Upper lobe of right lung (tissue), 1 donor: Measurements from ENCODE around the gene CD40LG. TPM values are rescaled to one million over a fixed set of nuclear protein-coding genes. Genes with fewer than 3 reads are reported as not detected.

Experiments
- ATAC-seq: fragments of 200-7000 bp; cut with Tn5 transposase; one replicate; pipeline ENCODE4 v1.9.1; 2020; ENCODE audit warnings: mild to moderate bottlenecking, moderate library complexity
- DNase-seq: peaks from one replicate; pipeline ENCODE4 v3.0.0-alpha.2; 2020
- H3K27ac ChIP-seq: fragments of 200-600 bp; one replicate; pipeline ENCODE4 v1.8.0; 2022
- H3K27me3 ChIP-seq: fragments of 200-600 bp; one replicate; pipeline ENCODE4 v1.8.0; 2022; ENCODE audit warnings: mild to moderate bottlenecking
- H3K36me3 ChIP-seq: fragments of 200-600 bp; one replicate; pipeline ENCODE4 v1.8.0; 2022
- H3K4me1 ChIP-seq: fragments of 200-600 bp; one replicate; pipeline ENCODE4 v1.8.0; 2022
- H3K4me3 ChIP-seq: fragments of 200-600 bp; one replicate; pipeline ENCODE4 v1.8.0; 2022; ENCODE audit warnings: mild to moderate bottlenecking
- H3K9me3 ChIP-seq: fragments of 200-600 bp; one replicate; pipeline ENCODE4 v1.8.0; 2022
- intact Hi-C: fragments of 100-400 bp; cut with DNase I; formaldehyde crosslinking; loops from one replicate; pipeline ENCODE4 v1.11.0; 2022
- total RNA-seq: library from RNA; stranded (reverse); fragmentation: NEBNext Ultra II Directional; extraction: Animal tissue kit (Norgen Biotek cat#: 25700); gene quantifications from one replicate; pipeline ENCODE4 v1.2.1, GENCODE V29; 2021
- TF ChIP-seq, protein P1 (sequence below): fragments of 200-600 bp; IDR thresholded peaks from one replicate; pipeline ENCODE4 v1.8.0; 2022; ENCODE audit warnings: antibody characterized with exemption
- donor health status: DM: no; HTN: yes; CAD: no; lungs with severe emphysema.

Gene CD40LG
- total RNA-seq, 1 donor from 2014 or later = 1.6 TPM

DNA sequence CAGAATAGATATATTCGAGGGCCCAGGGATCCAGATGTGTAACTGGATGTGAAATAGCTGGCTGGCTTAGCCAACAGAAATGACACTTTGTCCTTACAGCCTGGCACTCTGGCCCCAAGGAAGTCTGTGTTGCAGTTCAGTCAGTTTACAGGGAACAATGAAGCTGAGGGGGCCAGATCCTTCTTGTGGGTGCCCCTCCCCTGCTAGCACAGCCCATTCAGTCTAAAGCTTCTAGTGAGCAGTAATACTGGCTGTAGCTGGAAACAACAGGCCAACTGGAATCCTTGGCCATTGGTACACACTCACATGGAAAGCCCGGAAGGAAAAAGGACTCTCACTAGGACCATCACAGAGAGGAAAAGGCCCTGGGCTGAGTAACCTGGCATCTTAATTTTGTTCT lies 22.7 kb upstream of the CD40LG start:
- H3K27ac ChIP-seq = no peak overlapping the region
- ATAC-seq = no peak
- no peaks in the 10 kb centered on the region for H3K9me3 ChIP-seq
- no peaks in the 10 kb centered on the region for H3K4me1 ChIP-seq
- DNase-seq = no peak
- H3K36me3 ChIP-seq = no peaks in the 10 kb centered on the region
- no peak overlapping the region for H3K4me3 ChIP-seq
- TF ChIP-seq, protein P1, sequence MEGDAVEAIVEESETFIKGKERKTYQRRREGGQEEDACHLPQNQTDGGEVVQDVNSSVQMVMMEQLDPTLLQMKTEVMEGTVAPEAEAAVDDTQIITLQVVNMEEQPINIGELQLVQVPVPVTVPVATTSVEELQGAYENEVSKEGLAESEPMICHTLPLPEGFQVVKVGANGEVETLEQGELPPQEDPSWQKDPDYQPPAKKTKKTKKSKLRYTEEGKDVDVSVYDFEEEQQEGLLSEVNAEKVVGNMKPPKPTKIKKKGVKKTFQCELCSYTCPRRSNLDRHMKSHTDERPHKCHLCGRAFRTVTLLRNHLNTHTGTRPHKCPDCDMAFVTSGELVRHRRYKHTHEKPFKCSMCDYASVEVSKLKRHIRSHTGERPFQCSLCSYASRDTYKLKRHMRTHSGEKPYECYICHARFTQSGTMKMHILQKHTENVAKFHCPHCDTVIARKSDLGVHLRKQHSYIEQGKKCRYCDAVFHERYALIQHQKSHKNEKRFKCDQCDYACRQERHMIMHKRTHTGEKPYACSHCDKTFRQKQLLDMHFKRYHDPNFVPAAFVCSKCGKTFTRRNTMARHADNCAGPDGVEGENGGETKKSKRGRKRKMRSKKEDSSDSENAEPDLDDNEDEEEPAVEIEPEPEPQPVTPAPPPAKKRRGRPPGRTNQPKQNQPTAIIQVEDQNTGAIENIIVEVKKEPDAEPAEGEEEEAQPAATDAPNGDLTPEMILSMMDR = no peak
- intact Hi-C loops = no loop called here
- H3K27me3 ChIP-seq = no peaks in the 10 kb centered on the region

DNA sequence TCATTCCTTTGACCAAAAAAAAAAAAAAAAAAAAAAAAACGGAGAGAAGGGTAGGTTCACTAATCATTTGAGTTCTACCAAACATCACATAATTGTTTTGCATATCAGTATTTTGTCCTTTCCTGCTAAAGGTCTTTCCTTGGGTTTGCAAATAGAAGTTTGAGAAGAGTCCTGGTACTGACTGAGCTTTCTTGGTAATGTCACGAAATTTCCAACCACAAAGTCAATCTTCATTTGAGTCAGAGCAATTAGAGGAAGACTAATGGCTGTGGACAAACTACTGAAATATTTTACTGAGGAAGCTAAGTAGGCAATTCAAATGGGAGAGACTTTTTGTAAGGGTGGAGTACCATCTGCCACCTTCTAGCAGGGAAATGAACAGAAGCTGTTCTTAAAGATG lies 21.7 kb upstream of the CD40LG start:
- TF ChIP-seq, protein P1 = no peak
- no peaks in the 10 kb centered on the region for H3K9me3 ChIP-seq
- H3K27ac ChIP-seq = no peak overlapping the region
- no peaks in the 10 kb centered on the region for H3K27me3 ChIP-seq
- H3K4me1 ChIP-seq = no peaks in the 10 kb centered on the region
- H3K4me3 ChIP-seq = no peak overlapping the region
- no peaks in the 10 kb centered on the region for H3K36me3 ChIP-seq
- DNase-seq (no peak), ATAC-seq (no peak)
- intact Hi-C loops = no loop called here

DNA sequence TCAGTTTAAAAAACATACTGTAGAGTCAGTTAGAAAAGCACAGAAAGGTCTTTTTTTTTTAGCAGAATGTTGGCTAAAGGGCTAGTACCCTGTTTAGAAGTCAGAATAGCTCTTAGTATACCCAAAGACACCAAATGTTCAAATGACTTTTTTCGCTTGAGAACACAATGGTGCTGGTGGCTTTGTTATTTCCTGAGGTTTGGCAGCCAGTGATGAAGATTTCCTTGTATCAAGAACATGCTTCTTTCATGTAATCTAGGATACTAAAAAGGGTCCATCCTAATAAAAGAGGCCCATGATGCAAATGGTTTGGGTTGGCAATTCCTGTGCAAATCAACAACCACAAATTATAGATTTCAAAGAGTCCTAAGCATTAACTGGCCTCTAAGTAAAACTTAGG lies 21.1 kb upstream of the CD40LG start:
- Histone ChIP-seq H3K27ac (no peak overlapping the region), H3K27me3 (no peaks in the 10 kb centered on the region), H3K36me3 (no peaks in the 10 kb centered on the region), H3K9me3 (no peaks in the 10 kb centered on the region), H3K4me1 (no peaks in the 10 kb centered on the region), H3K4me3 (no peak overlapping the region)
- TF ChIP-seq, protein P1 = no peak
- intact Hi-C loops = no loop called here
- DNase-seq = no peak
- ATAC-seq = no peak

DNA sequence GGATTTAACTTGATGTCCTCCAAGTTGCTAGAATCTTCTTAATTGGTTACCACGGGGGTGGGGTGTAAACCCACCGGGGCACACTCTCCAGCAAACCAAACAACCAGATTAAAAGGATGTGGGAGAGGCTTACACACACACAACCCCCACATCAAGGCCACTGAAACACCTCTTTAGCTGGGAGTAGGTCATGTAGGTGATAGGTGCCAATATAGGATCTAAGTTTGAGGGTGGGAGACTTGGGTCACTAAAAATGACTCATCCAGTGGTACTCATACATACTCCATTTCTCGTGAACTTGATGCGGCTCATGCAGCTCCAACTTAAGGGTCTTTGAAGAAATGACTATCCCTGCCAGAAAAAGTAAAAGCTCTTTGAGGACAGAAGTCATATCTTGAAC lies 20.5 kb upstream of the CD40LG start:
- Histone ChIP-seq H3K27ac (no peak overlapping the region), H3K27me3 (no peaks in the 10 kb centered on the region), H3K9me3 (no peaks in the 10 kb centered on the region), H3K36me3 (no peaks in the 10 kb centered on the region), H3K4me1 (no peaks in the 10 kb centered on the region), H3K4me3 (no peak overlapping the region)
- ATAC-seq = no peak
- TF ChIP-seq, protein P1 = no peak
- DNase-seq = no peak
- intact Hi-C loops = no loop called here

DNA sequence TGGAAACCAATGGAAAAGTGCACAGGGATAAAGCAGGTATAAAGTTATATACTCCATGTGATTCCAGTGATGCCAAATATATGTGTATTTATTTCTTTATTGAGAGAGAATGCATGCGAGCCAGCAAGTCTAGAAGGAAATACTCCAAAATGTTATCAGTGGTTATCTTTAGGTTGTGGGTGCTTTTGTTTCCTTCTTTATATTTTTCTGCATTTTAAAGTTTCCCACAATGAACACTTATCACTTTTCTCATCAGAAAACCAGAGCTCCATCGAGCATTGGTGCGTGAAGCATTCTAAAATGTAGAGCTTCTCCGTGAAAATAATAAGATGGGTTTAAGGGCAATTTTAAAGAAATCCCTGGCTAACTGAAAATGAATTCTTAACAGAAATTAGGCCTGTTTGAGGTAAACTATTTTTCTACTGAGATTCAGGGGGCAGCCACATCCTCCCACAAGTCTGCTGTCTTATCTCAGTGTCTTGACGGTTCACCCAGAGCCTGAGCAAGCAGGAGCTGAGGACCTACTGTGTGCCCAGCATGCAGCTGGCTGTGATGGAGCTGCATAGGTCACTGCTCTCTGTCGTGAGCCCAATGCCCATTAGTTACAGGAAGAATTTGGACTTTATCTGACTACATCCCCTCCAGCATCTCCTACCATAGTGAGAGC lies 18.7 kb upstream of the CD40LG start:
- H3K4me1 ChIP-seq = no peaks in the 10 kb centered on the region
- DNase-seq (no peak), ATAC-seq (no peak)
- H3K9me3 ChIP-seq = no peaks in the 10 kb centered on the region
- TF ChIP-seq, protein P1 = no peak
- no peaks in the 10 kb centered on the region for H3K27me3 ChIP-seq
- no peak overlapping the region for H3K4me3 ChIP-seq
- intact Hi-C loops = no loop called here
- H3K27ac ChIP-seq = no peak overlapping the region
- no peaks in the 10 kb centered on the region for H3K36me3 ChIP-seq

DNA sequence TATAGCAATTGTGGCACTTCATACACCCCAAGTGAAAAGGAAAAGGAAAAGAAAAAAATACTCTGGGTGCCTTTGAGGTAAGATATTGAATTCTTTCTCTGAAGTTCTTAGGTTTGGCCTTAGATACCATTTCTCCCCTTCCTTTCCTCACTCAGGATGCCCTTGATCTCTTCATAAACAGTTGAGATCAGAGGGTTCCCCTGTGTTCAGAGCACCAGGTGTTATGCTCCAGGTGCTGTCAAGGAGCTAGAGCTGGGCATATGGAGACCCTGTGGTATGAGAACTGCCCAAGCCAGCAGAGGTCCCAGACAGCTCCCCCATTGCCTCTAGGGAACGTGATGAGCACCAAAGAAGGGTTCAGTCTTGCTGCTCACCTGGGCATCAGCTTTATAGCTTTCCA lies 17.1 kb upstream of the CD40LG start:
- Histone ChIP-seq H3K9me3 (no peaks in the 10 kb centered on the region), H3K36me3 (no peaks in the 10 kb centered on the region), H3K4me3 (no peak overlapping the region), H3K27me3 (no peaks in the 10 kb centered on the region), H3K4me1 (no peaks in the 10 kb centered on the region), H3K27ac (no peak overlapping the region)
- ATAC-seq (no peak), DNase-seq (no peak)
- intact Hi-C loops = no loop called here
- TF ChIP-seq, protein P1 = no peak
